ENCODE measurements around the gene SLC6A5.

DNA sequence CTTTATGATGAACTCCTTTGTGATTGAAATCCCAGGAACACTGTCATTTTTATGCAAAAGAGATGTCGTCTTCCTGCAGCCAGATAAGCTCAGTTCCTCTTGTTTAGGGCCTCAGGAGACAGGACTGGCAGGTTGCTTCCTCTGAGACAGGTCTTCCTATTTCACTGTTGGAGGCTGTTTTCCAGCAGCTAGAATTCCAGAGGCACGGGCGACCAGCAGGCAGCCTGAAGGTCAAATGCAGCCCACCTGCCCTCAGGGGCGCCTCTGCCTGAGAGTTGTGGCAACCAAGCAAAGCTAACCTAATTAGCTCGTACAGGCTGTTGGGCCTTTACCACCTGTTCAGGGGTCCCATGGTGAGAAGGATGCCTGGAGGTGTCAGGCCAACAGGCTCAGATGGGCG is 22.3 kb downstream of the SLC6A5 start:
- TF ChIP-seq, protein P1, sequence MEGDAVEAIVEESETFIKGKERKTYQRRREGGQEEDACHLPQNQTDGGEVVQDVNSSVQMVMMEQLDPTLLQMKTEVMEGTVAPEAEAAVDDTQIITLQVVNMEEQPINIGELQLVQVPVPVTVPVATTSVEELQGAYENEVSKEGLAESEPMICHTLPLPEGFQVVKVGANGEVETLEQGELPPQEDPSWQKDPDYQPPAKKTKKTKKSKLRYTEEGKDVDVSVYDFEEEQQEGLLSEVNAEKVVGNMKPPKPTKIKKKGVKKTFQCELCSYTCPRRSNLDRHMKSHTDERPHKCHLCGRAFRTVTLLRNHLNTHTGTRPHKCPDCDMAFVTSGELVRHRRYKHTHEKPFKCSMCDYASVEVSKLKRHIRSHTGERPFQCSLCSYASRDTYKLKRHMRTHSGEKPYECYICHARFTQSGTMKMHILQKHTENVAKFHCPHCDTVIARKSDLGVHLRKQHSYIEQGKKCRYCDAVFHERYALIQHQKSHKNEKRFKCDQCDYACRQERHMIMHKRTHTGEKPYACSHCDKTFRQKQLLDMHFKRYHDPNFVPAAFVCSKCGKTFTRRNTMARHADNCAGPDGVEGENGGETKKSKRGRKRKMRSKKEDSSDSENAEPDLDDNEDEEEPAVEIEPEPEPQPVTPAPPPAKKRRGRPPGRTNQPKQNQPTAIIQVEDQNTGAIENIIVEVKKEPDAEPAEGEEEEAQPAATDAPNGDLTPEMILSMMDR (IDR thresholded peaks at IDR 0.05): no peak
- TF ChIP-seq POLR2A (IDR thresholded peaks at IDR 0.05) (no peak), POLR2AphosphoS5 (IDR thresholded peaks at IDR 0.05; ENCODE audit: insufficient read depth in 1 of 2, low read depth in 1 of 2) (no peak)

Data from vagina (tissue), 2 donors.